H1 (cell line): ENCODE data around the gene PHYHD1. TPM values are rescaled to one million over a fixed set of nuclear protein-coding genes. Genes with fewer than 3 reads are reported as not detected.

ENCODE experiments used
- RAD21 ChIP-seq, 2 experiments: IDR thresholded peaks in 1 of 2; conservative IDR thresholded peaks in 1 of 2; 2 replicates each; pipeline ENCODE4 v1.6.1; 2011; ENCODE audit warnings: low read depth in 2 of 2, low read length in 2 of 2, improper control_type of control experiment in 1 of 2, inconsistent platforms in 1 of 2, mild to moderate bottlenecking in 1 of 2, moderate library complexity in 1 of 2
- SP4 ChIP-seq: IDR thresholded peaks from 2 replicates; pipeline ENCODE4 v1.6.1; 2012; ENCODE audit warnings: low read length, inconsistent platforms
- TBP ChIP-seq: IDR thresholded peaks from 2 replicates; pipeline ENCODE4 v1.6.1; 2011; ENCODE audit warnings: low read depth, low read length, improper control_type of control experiment
- ZNF274 ChIP-seq: IDR thresholded peaks from 2 replicates; pipeline ENCODE4 v1.7.0; 2012; ENCODE audit warnings: low read length, borderline replicate concordance; ENCODE audit errors: extremely low read depth
- polyA plus RNA-seq, 7 experiments: library from polyadenylated mRNA; depleted of rRNA in 3 of 7; stranded (reverse) in 5 of 7; unstranded in 2 of 7; fragments of >200 nt in 5 of 7; fragments of 200-250 nt in 2 of 7; gene quantifications; 1 replicate in 5 of 7; 2 replicates in 1 of 7; 4 replicates in 1 of 7; pipeline versions ENCODE4 v1.2.1 to v1.2.3, GENCODE V29; 2011 to 2013; ENCODE audit warnings: missing spikeins in 2 of 7, mixed read lengths in 2 of 7
- total RNA-seq: library from RNA; stranded (reverse); fragmentation: NEBNext Ultra II Directional; extraction: Animal tissue kit (Norgen Biotek cat#: 25700); gene quantifications from 2 replicates; pipeline ENCODE4 v1.2.1, GENCODE V29; 2021

The PHYHD1 gene
- total and polyA plus RNA-seq, 2 of the 8 experiments (the other 6 are each of a cell fraction or from before 2014, with no cell fraction given): 14.1 to 25.6 TPM

- TF ChIP-seq ZNF274: no peak
- TF ChIP-seq RAD21 (IDR thresholded peaks at IDR 0.05 in 1 of 2, conservative IDR thresholded peaks at IDR 0.05 in 1 of 2; ENCODE audit: low read depth in 2 of 2, low read length in 2 of 2): no peak
- no peak for TF ChIP-seq SP4
- TF ChIP-seq TBP: no peak
These were observed 18.3 kb upstream of the PHYHD1 start (continued) for GRCh38 chr9:128902351-128903078.
